Measurements from ENCODE around the gene ACTN3.
"Not testable (repeated sequence)": the region's sequence is repeated elsewhere in the genome, so short reads cannot be mapped to it uniquely, and the experiment has no call there.

ACTN3 gene

GRCh38 chr11:66603072-66603471, 56.4 kb downstream of the ACTN3 start:
- no peak for DNase-seq

DNA sequence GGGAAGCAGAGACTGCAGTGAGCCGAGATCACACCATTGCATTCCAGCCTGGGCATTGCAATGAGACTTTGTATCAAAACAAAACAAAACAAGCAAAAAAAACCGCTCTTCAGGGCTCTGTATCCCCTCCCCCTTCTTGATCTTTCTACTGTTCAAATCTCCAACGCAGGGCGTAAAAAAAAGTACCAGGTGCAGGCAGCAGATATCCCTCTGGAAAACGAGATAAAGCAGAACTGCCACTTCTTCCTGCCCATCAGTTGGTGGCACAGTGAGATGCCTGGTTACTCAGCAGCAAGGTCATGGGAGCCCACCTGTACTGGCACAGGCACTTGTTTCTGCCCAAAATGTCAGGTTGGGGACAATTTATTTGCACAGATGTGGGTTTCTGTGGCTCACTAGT, 57.5 kb downstream of the ACTN3 start:
- DNase-seq: no peak

DNA sequence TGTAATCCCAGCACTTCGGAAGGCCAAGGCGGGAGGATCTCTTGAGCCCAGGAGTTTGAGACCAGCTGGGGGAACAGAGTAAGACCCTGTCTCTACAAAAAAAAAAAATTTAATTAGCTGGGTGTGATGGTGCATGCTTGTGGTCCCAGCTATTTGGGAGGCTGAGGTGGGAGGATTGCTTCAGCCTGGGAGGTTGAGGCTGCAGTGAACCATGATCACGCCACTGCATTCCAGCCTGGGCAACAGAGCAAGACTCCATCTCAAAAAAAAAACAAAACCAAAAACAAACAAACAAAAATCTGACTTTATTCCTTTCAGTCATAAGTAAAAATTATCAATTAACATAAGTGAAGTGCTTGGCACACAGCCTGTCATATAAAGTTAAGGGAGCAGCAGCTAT, 59.9 kb downstream of the ACTN3 start:
- DNase-seq: not testable (repeated sequence)

- DNase-seq: no peak
Measured at GRCh38 chr11:66607126-66607834, 60.6 kb downstream of the ACTN3 start.

DNA sequence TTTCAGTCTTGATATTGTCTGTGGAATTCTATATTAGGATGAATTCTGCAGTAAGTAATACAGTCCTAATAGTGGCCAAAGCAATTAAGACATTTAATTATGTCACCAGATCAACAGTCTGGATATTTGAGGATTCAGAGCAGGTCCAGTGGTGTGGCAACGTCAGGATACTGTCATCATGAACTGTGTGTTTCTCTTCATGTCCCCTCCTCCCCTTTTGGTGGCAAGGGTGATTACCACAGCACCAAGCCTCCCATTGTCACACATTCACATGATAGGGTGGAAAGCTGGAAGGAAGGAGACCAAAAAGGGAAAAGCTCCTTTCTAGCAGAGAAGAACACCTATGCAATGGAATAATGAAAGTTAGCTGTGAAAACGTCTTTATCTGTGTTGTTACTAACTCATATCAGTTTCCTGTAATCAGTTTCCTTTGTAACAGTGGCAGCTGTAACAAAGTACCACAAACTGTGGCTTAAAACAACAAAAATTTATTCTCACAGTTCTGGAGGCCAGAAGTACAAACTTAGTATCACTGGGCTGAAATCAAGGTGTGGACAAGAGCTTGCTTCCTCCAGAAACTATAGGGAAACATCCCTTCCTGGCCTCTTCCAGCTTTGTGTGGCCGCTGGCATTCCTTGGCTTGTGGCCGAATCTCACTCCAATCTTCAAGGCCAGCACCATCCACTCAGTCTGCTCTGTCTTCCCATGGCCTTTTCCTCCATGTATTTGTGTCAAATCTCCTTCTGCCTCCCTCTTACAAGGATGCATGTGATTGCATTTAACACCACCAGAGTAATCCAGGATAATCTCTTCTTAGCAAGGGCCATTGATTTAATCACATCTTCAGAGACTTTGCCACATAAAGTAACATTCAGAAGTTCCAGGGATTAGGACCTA, 63.3 kb downstream of the ACTN3 start:
- DNase-seq: no peak

DNA sequence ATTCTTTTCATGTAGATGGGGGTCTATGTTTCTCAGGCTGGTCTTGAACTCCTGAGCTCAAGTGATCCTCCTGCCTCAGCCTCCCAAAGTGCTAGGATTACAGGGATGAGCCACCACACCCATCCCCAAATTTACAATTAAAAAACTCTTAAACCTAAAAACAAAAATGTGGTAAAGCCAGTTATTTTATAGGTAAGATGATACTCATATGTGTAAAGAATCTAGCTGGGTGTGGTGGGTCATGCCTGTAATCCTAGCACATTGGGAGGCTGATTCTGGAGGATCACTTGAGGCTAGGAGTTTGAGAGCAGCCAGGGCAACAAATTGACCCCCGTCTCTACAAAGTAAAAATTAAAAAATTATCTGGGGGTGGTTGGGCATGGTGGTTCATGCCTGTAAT, 65.8 kb downstream of the ACTN3 start:
- no peak for DNase-seq
